Measurements from ENCODE around the gene CLK2. TPM values are rescaled to one million over a fixed set of nuclear protein-coding genes. Genes with fewer than 3 reads are reported as not detected.

Gene CLK2
- 10 to 100 TPM; 36.6 to 40.7 TPM for total RNA-seq

GRCh38 chr1:155273343-155274245 lies at the start of gene CLK2:
Gene CLK2 (minus strand): TSS chr1:155273504. CDS start chr1:155270977, 2,527 bp downstream.
- Histone ChIP-seq H3K4me1 (peaks cover 33% of the 10 kb centered on the region), H3K9me3 (no peaks in the 10 kb centered on the region), H3K4me3 (peak within 1 kb of the TSS; percentile 73 to 98), H3K36me3 (replicated peaks in 1 of 2; ENCODE audit: insufficient read depth in 1 of 2, low read depth in 2 of 2) (peaks cover 8 to 17% of the 10 kb centered on the region in 2 donors), H3K27me3 (no peaks in the 10 kb centered on the region), H3K27ac (peak within 1 kb of the TSS; percentile 90 to 97 (median 94))
- intact Hi-C loops (cut with DNase I): no loop called here
- DNase-seq (peak; percentile 95 to 96 (median 96)), ATAC-seq (peak; percentile 86)
- TF ChIP-seq, protein P1, sequence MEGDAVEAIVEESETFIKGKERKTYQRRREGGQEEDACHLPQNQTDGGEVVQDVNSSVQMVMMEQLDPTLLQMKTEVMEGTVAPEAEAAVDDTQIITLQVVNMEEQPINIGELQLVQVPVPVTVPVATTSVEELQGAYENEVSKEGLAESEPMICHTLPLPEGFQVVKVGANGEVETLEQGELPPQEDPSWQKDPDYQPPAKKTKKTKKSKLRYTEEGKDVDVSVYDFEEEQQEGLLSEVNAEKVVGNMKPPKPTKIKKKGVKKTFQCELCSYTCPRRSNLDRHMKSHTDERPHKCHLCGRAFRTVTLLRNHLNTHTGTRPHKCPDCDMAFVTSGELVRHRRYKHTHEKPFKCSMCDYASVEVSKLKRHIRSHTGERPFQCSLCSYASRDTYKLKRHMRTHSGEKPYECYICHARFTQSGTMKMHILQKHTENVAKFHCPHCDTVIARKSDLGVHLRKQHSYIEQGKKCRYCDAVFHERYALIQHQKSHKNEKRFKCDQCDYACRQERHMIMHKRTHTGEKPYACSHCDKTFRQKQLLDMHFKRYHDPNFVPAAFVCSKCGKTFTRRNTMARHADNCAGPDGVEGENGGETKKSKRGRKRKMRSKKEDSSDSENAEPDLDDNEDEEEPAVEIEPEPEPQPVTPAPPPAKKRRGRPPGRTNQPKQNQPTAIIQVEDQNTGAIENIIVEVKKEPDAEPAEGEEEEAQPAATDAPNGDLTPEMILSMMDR (IDR thresholded peaks at IDR 0.05): peak in 1 of 7 experiments; percentile 12
- peak; percentile 52 to 83 (median 66) for TF ChIP-seq POLR2A (IDR thresholded peaks at IDR 0.05)
- WGBS, 2 donors: 16 to 31% methylated on average over 23 to 36 of the region's 61 CpGs

- intact Hi-C loops (cut with DNase I): loop anchor here (5.0 kb wide), 1 partner anchor 70 kb away; no protein-coding TSS in a partner anchor
- peak in 1 of 4 donors; percentile 10 for DNase-seq
- Histone ChIP-seq H3K27me3 (no peaks in the 10 kb centered on the region), H3K9me3 (no peaks in the 10 kb centered on the region), H3K4me3 (peak overlapping the region; percentile 73 to 76), H3K27ac (peak overlapping the region; percentile 93 to 97 (median 95)), H3K4me1 (peaks cover 36% of the 10 kb centered on the region), H3K36me3 (replicated peaks in 1 of 2; ENCODE audit: insufficient read depth in 1 of 2, low read depth in 2 of 2) (no peaks in the 10 kb centered on the region)
- no peak for ATAC-seq
- 3 to 4% methylated on average over 10 to 28 of the region's 28 CpGs for WGBS, 2 donors
- TF ChIP-seq, protein P1 (IDR thresholded peaks at IDR 0.05): no peak
- TF ChIP-seq POLR2A (IDR thresholded peaks at IDR 0.05): no peak
Observed at GRCh38 chr1:155322571-155322952, 49.3 kb upstream of the CLK2 start.

GRCh38 chr1:155321639-155322503 lies 48.6 kb upstream of the CLK2 start:
- no peaks in the 10 kb centered on the region for H3K36me3 ChIP-seq (replicated peaks in 1 of 2; ENCODE audit: insufficient read depth in 1 of 2, low read depth in 2 of 2)
- H3K27me3 ChIP-seq: no peaks in the 10 kb centered on the region
- H3K4me1 ChIP-seq: peaks cover 36% of the 10 kb centered on the region
- no peaks in the 10 kb centered on the region for H3K9me3 ChIP-seq
- peak overlapping the region in 2 of 4 donors; percentile 35 to 97 for H3K27ac ChIP-seq
- intact Hi-C loops (cut with DNase I): loop anchor here (5.0 kb wide), 1 partner anchor 70 kb away; no protein-coding TSS in a partner anchor
- ATAC-seq: no peak
- TF ChIP-seq, protein P1 (IDR thresholded peaks at IDR 0.05): no peak
- no peak for TF ChIP-seq POLR2A (IDR thresholded peaks at IDR 0.05)
- H3K4me3 ChIP-seq: no peak overlapping the region
- WGBS, 2 donors: 46 to 55% methylated on average over 21 to 27 of the region's 27 CpGs
- no peak for DNase-seq

DNA sequence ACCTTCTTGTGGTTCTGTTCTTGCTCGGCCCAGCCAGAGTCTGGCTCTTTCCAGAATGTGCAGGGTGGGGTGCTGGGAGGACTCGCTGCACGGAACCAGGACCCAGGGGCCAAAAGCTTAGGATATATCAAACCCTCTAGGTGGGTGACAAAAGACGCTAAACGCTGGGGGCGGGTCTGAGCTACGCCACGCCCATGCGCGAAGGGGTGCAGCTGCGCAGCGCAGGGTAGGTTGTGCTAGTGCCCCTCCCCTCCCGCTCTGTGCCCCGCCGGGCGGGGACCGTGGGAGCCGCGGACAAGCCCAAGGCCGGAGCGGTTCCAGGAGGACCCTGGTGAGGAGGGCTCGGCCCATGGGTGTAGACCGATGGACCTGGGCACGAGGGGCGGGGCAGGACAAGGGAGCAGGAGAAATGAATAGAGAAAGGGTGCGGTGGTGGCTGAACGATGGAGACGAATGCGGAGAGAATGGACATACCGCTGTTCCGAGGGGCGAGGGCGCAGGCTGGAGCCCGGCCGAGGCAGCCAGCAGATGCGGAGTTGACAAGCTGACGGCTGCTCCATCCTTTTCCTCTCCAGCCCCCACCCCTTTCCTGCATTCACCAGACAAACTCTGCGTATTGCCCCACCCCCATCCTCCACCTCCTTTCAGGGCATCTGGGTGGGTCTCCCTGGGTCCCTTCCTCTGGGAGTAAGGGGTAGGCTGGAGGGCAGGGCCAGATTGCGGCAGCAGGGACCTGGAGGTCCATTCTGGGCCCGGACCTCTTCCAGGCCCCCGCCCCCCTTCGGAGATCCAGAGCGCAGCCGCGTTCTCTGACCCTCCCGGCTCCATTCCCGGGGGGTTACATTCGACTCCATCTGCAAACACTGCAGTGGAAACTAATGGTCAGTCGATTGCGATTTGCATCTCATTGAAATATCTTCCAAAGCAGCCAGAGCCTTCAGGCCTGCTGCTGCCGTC lies 47.6 kb upstream of the CLK2 start, which contains the start of gene RUSC1:
Gene RUSC1, plus strand, starts transcription at position 234 of the 957 bp plus-strand sequence. CDS start 880 bp downstream, outside the sequence.
- no peaks in the 10 kb centered on the region for H3K27me3 ChIP-seq
- H3K36me3 ChIP-seq (replicated peaks in 1 of 2; ENCODE audit: insufficient read depth in 1 of 2, low read depth in 2 of 2): no peaks in the 10 kb centered on the region
- peak within 1 kb of the TSS in 2 of 4 donors; percentile 28 to 35 for H3K27ac ChIP-seq
- no peaks in the 10 kb centered on the region for H3K9me3 ChIP-seq
- intact Hi-C loops (cut with DNase I): loop anchor here (5.0 kb wide), 1 partner anchor 69 kb away; no protein-coding TSS in a partner anchor
- WGBS, 2 donors: 19 to 42% methylated on average over 41 to 51 of the region's 51 CpGs
- no peak for ATAC-seq
- H3K4me3 ChIP-seq: no peak within 1 kb of the TSS
- DNase-seq: peak; percentile 60 to 76 (median 66)
- peaks cover 33% of the 10 kb centered on the region for H3K4me1 ChIP-seq
- TF ChIP-seq, protein P1 (IDR thresholded peaks at IDR 0.05): no peak
- peak in 2 of 3 donors; percentile 32 to 39 for TF ChIP-seq POLR2A (IDR thresholded peaks at IDR 0.05)

Data from body of pancreas (tissue), 4 donors.